SK-N-SH (cell line): ENCODE results near the gene ADGRG3. TPM values are rescaled to one million over a fixed set of nuclear protein-coding genes. Genes with fewer than 3 reads are reported as not detected.

Experiments used
- CTCF ChIA-PET: fragments of 300-600, 350-600 bp; formaldehyde crosslinking; extraction: SDS; loops from one replicate; lab custom pipeline; 2021; lab: Yijun Ruan, JAX
- POLR2A ChIA-PET: fragments of 350-600 bp; sonication (Branson Sonifier 250); formaldehyde crosslinking; extraction: SDS; loops from one replicate; lab custom pipeline; 2020; ENCODE audit warnings: antibody characterized with exemption, inconsistent platforms; lab: Yijun Ruan, JAX
- DNase-seq: peaks from one replicate; pipeline ENCODE4 v3.0.0; 2012
- H2AFZ ChIP-seq: fragments of 200-600 bp; sonication (generic); 2 replicates; pipeline ENCODE4 v1.8.1; 2016; ENCODE audit warnings: antibody characterized with exemption, mild to moderate bottlenecking, low read depth
- H3F3A ChIP-seq: fragments of 200-600 bp; sonication (generic); replicated peaks from 2 replicates; pipeline ENCODE3; 2016; ENCODE audit warnings: antibody characterized with exemption, mild to moderate bottlenecking; ENCODE audit not compliant: insufficient read depth
- H3K27ac ChIP-seq, 2 experiments: fragments of 200-500 bp in 1 of 2; fragments of 200-600 bp in 1 of 2; sonication (Bioruptor generic) in 1 of 2; sonication (generic), shearing (Covaris generic) in 1 of 2; 2 replicates each; pipeline versions ENCODE4 v1.5.1 to v1.6.1; 2014 to 2016; ENCODE audit warnings: low read depth in 2 of 2, inconsistent platforms in 1 of 2, low read length in 1 of 2, mild to moderate bottlenecking in 1 of 2, mixed read lengths in 1 of 2
- H3K27me3 ChIP-seq: fragments of 200-600 bp; sonication (generic), shearing (Covaris generic); 2 replicates; pipeline ENCODE4 v1.6.1; 2016; ENCODE audit warnings: mixed run types; ENCODE audit not compliant: insufficient read depth
- H3K36me3 ChIP-seq, 2 experiments: fragments of 200-500 bp in 1 of 2; fragments of 200-600 bp in 1 of 2; sonication (Bioruptor generic) in 1 of 2; sonication (generic) in 1 of 2; replicated peaks in 1 of 2; 2 replicates each; pipeline versions ENCODE3 to v1.5.1; 2014 to 2016; ENCODE audit warnings: low read length in 1 of 2, mild to moderate bottlenecking in 1 of 2; ENCODE audit not compliant: insufficient read depth in 2 of 2, control insufficient read depth in 1 of 2
- H3K4me1 ChIP-seq, 2 experiments: fragments of 200-500 bp in 1 of 2; fragments of 200-600 bp in 1 of 2; sonication (Bioruptor generic) in 1 of 2; sonication (generic), shearing (Covaris generic) in 1 of 2; 2 replicates each; pipeline versions ENCODE4 v1.5.1 to v1.6.1; 2014 to 2016; ENCODE audit warnings: low read depth in 1 of 2, low read length in 1 of 2, mixed run types in 1 of 2; ENCODE audit not compliant: insufficient read depth in 2 of 2, control insufficient read depth in 1 of 2
- H3K4me2 ChIP-seq: fragments of 200-600 bp; sonication (generic), shearing (Covaris generic); 2 replicates; pipeline ENCODE4 v1.6.1; 2017; ENCODE audit warnings: mixed run types
- H3K4me3 ChIP-seq, 2 experiments: fragments of 200-500 bp in 1 of 2; fragments of 200-600 bp in 1 of 2; sonication (Bioruptor generic) in 1 of 2; sonication (generic), shearing (Covaris generic) in 1 of 2; 2 replicates each; pipeline versions ENCODE4 v1.5.1 to v1.8.1; 2014 to 2016; ENCODE audit warnings: low read depth in 2 of 2, inconsistent platforms in 1 of 2, low read length in 1 of 2, mild to moderate bottlenecking in 1 of 2, mixed read lengths in 1 of 2, moderate library complexity in 1 of 2
- H3K79me2 ChIP-seq: fragments of 200-600 bp; sonication (generic); 2 replicates; pipeline ENCODE4 v1.8.1; 2017; ENCODE audit warnings: mild to moderate bottlenecking; ENCODE audit not compliant: insufficient read depth
- H3K9ac ChIP-seq: fragments of 200-600 bp; sonication (generic); 2 replicates; pipeline ENCODE4 v1.6.1; 2017; ENCODE audit warnings: mixed run types
- H3K9me2 ChIP-seq: fragments of 200-600 bp; sonication (generic); 2 replicates; pipeline ENCODE4 v1.6.1; 2017; ENCODE audit warnings: mixed run types
- H3K9me3 ChIP-seq: fragments of 200-600 bp; sonication (generic); 2 replicates; pipeline ENCODE4 v1.6.1; 2017; ENCODE audit warnings: mixed run types, mild to moderate bottlenecking, moderate library complexity
- H4K20me1 ChIP-seq: fragments of 200-600 bp; sonication (generic); 2 replicates; pipeline ENCODE4 v1.6.1; 2017; ENCODE audit warnings: mild to moderate bottlenecking, mixed run types; ENCODE audit not compliant: insufficient read depth
- CHD2 ChIP-seq: fragments of 150-350 bp; IDR thresholded peaks from 2 replicates; pipeline ENCODE4 v1.6.1; 2018; ENCODE audit warnings: low read length; ENCODE audit not compliant: partially characterized antibody
- CTCF ChIP-seq: fragments of 200-600 bp; sonication (generic); IDR thresholded peaks from 2 replicates; pipeline ENCODE4 v1.6.1; 2017; ENCODE audit warnings: antibody characterized with exemption, mild to moderate bottlenecking, moderate library complexity
- EP300 ChIP-seq, 2 experiments: IDR thresholded peaks; 2 replicates each; pipeline versions ENCODE4 v1.4.0 to v1.6.1; 2012; ENCODE audit warnings: borderline replicate concordance in 1 of 2, low read depth in 1 of 2, low read length in 1 of 2
- EZH2phosphoT487 ChIP-seq: fragments of 200-600 bp; sonication (generic); IDR thresholded peaks from 2 replicates; pipeline ENCODE4 v1.6.1; 2017; ENCODE audit warnings: low read depth, mixed run types, mild to moderate bottlenecking, antibody characterized with exemption, moderate library complexity, borderline replicate concordance
- FOSL2 ChIP-seq: IDR thresholded peaks from 2 replicates; pipeline ENCODE4 v1.4.0; 2012; ENCODE audit warnings: low read depth, mild to moderate bottlenecking, moderate library complexity, borderline replicate concordance
- FOXM1 ChIP-seq: IDR thresholded peaks from 2 replicates; pipeline ENCODE4 v1.4.0; 2012; ENCODE audit warnings: low read depth, mild to moderate bottlenecking
- GABPA ChIP-seq: IDR thresholded peaks from 2 replicates; pipeline ENCODE4 v1.4.0; 2012; ENCODE audit warnings: low read depth, mild to moderate bottlenecking
- GATA2 ChIP-seq: sonication (generic); formaldehyde crosslinking; IDR thresholded peaks from 2 replicates; pipeline ENCODE4 v1.5.0; 2020; ENCODE audit warnings: mild to moderate bottlenecking, missing genetic modification reagents
- IRF3 ChIP-seq: fragments of 150-350 bp; IDR thresholded peaks from 2 replicates; pipeline ENCODE4 v1.6.1; 2016; ENCODE audit warnings: mild to moderate bottlenecking, low read depth, low read length
- JUND ChIP-seq: IDR thresholded peaks from 2 replicates; pipeline ENCODE4 v1.4.0; 2012
- MAX ChIP-seq: IDR thresholded peaks from 2 replicates; pipeline ENCODE4 v1.4.0; 2012; ENCODE audit warnings: low read depth
- MXI1 ChIP-seq: IDR thresholded peaks from 2 replicates; pipeline ENCODE4 v1.6.1; 2012; ENCODE audit warnings: mild to moderate bottlenecking, low read depth, low read length, improper control_type of control experiment
- POLR2AphosphoS5 ChIP-seq: IDR thresholded peaks from 2 replicates; pipeline ENCODE4 v1.6.1; 2012; ENCODE audit warnings: low read depth, low read length
- RAD21 ChIP-seq: IDR thresholded peaks from 2 replicates; pipeline ENCODE4 v1.6.1; 2012; ENCODE audit warnings: mild to moderate bottlenecking, low read length
- RCOR1 ChIP-seq: fragments of 150-350 bp; IDR thresholded peaks from 2 replicates; pipeline ENCODE4 v1.6.1; 2017; ENCODE audit warnings: antibody characterized with exemption, low read length
- REST ChIP-seq: IDR thresholded peaks from 2 replicates; pipeline ENCODE4 v1.6.1; 2012; ENCODE audit warnings: mild to moderate bottlenecking, low read depth, low read length, moderate library complexity
- USF2 ChIP-seq: fragments of 150-350 bp; IDR thresholded peaks from 2 replicates; pipeline ENCODE4 v1.6.1; 2017; ENCODE audit warnings: antibody characterized with exemption, low read length, low read depth, borderline replicate concordance
- YY1 ChIP-seq: IDR thresholded peaks from 2 replicates; pipeline ENCODE4 v1.4.0; 2012; ENCODE audit warnings: low read depth, mild to moderate bottlenecking
- WGBS: methylation state at CpG from one replicate; pipeline ENCODE4 v1.1.6; 2017; ENCODE audit warnings: low lambda C conversion rate; 5-methylcytosine and 5-hydroxymethylcytosine counted together
- polyA plus RNA-seq, 3 experiments: library from polyadenylated mRNA; depleted of rRNA; stranded (reverse); fragments of >200 nt; gene quantifications; 2 replicates each; pipeline ENCODE4 v1.2.3, GENCODE V29; 2012

The ADGRG3 gene
- polyA plus RNA-seq, 1 of the 3 experiments (the other 2 are of a cell fraction) = not detected

GRCh38 chr16:57708168-57708567, 40.1 kb downstream of the ADGRG3 start (continued):
- no peak for TF ChIP-seq REST
- TF ChIP-seq GABPA = no peak

- DNase-seq = no peak
- CTCF ChIA-PET = interaction anchor here (0.8 kb wide), 1 partner anchor 27 kb away, joined by 3 read pairs; no protein-coding TSS in a partner anchor
- POLR2A ChIA-PET = no interaction called here
- Histone ChIP-seq H3K79me2 (no peaks in the 10 kb centered on the region), H3F3A (no peaks in the 10 kb centered on the region), H3K9ac (no peak overlapping the region), H3K27ac (no peak overlapping the region), H3K9me2 (no peaks in the 10 kb centered on the region), H3K36me3 (no peaks in the 10 kb centered on the region), H3K27me3 (peaks cover 5% of the 10 kb centered on the region; the same call in 1 of the 2 replicates), H3K9me3 (no peaks in the 10 kb centered on the region), H3K4me3 (no peak overlapping the region), H3K4me1 (no peaks in the 10 kb centered on the region; a peak in 1 of 4 replicates), H4K20me1 (no peaks in the 10 kb centered on the region), H2AFZ (no peak overlapping the region), H3K4me2 (no peak overlapping the region)
- TF ChIP-seq GATA2 (no peak), MXI1 (no peak), FOXM1 (no peak), CTCF (no peak), YY1 (no peak), POLR2AphosphoS5 (no peak), GABPA (no peak), JUND (no peak), FOSL2 (no peak)
- 73% methylated on average over 3 of the region's 3 CpGs for WGBS
Observed at GRCh38 chr16:57709663-57710062, 41.6 kb downstream of the ADGRG3 start.

- Histone ChIP-seq H3K79me2 (no peaks in the 10 kb centered on the region), H3K9me3 (no peaks in the 10 kb centered on the region), H3K4me3 (no peak overlapping the region), H3K4me1 (no peaks in the 10 kb centered on the region; a peak in 1 of 4 replicates), H3K36me3 (no peaks in the 10 kb centered on the region), H3F3A (no peaks in the 10 kb centered on the region), H3K4me2 (no peak overlapping the region), H3K9ac (no peak overlapping the region), H2AFZ (no peak overlapping the region), H3K27me3 (peaks cover 17% of the 10 kb centered on the region), H3K9me2 (no peaks in the 10 kb centered on the region), H3K27ac (no peak overlapping the region), H4K20me1 (no peaks in the 10 kb centered on the region)
- WGBS = 66% methylated on average over 5 of the region's 5 CpGs
- POLR2A ChIA-PET = no interaction called here
- DNase-seq = no peak
- CTCF ChIA-PET = interaction anchor here (1.0 to 2.3 kb wide), 3 partner anchors 8 to 135 kb away, joined by 3 to 10 read pairs (median 4); partner anchors contain the start of gene KATNB1
- TF ChIP-seq USF2 (no peak), GATA2 (no peak), EZH2phosphoT487 (no peak), RAD21 (no peak), IRF3 (no peak), YY1 (no peak), RCOR1 (no peak), CHD2 (no peak), EP300 (IDR thresholded peaks at IDR 0.05; ENCODE audit: borderline replicate concordance in 1 of 2, low read depth in 1 of 2, low read length in 1 of 2) (no peak), MAX (no peak), MXI1 (no peak)
Observed at GRCh38 chr16:57711346-57711745, 43.2 kb downstream of the ADGRG3 start.
